ENCODE results near the gene HGFAC.

HGFAC gene

DNA sequence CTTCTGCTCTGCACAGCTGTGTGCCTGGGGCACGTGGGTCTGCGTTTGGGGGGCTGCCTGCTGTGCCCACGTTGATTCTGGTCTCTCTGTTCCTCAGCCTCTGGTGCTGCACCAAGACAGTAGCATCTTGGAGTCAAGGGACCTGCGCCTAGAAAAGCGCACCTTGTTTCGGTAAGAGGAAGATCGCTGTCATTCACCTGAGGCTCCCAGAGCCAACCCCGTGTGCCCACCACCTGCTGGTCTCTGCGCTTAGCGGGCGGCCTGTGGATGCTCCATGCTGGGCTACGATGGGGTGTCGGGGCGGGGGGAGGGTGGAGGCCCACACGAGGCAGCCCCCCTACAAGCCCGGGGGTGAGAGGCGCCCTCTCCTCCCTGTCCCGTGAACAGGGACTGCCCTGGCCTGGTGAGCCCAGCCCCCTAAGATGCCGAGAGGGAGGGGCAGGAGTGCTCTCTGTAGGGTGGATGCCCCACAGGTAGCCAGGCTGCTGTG, 18.9 kb upstream of the HGFAC start:
- DNase-seq, result no peak
- in situ Hi-C loops (cut with MboI; ENCODE audit: low pct_unique_long_range_greater_than_20kb, low sequenced_read_pairs), result no loop called here

DNA sequence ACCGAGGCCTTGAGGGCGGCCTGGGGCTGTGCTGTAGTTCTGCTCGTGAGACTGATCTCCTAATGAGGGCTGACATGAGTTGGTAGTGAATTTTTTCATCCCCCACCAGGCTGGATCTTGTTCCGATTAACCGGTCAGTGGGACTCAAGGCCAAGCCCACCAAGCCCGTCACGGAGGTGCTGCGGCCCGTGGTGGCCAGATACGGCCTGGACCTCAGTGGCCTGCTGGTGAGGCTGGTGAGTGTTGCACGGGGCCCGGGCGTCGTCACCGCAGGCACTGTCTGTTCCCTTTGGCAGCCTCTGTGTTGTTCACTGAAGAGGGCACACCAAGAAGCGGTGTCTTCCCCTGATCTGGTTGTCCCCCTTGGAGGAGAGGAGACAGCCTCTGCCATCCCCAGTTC, 18.4 kb upstream of the HGFAC start:
- no peak for DNase-seq
- in situ Hi-C loops (cut with MboI; ENCODE audit: low pct_unique_long_range_greater_than_20kb, low sequenced_read_pairs), result no loop called here

DNA sequence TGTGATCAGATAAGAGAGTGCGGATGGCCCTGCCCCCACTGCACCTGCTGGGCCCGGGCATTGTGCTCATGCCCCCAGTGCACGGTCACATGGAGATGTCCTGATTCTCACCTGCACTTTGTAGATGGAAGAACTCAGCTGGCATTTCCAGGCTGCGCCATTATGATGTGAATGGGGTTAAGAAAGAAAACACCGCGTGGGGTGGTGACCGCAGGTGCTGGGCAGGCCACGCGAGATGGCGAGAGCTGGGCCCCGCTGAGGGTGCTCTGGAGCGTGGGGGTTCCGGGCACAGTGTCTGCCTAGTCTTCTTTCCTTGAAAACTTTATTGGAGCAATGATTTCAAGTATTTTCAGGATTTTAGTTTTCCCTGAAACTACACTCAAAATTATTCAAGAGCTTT, 17.8 kb upstream of the HGFAC start:
- no peak for DNase-seq
- in situ Hi-C loops (cut with MboI; ENCODE audit: low pct_unique_long_range_greater_than_20kb, low sequenced_read_pairs), result no loop called here

DNA sequence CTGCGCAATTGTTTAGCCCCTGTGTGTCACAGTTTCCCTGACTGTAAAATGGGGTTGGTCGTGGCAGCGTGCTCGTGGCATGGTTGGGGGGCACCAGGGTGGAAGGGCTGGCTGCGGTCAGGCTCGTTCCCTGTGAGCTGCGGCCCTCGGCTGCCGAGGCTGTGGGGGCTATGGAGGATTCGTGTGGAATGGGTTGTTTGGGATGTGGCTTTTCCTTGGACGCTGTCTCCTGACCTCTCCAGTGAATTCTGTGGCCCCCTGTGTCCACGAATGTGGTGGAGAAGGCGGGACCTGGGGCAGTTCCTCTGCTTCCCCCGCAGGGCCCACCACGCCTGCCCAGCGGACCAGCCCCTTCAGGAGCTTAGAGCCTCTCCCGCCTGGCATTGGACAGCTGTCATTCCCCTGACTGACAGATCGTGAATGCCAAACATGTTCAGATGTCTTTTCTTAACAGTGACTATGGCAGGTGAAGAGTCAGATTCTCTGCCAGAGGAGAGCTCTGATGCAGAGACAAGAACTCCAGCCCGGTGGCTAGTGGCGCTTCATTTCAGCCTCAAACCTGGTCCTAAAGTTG, 17.2 kb upstream of the HGFAC start:
- DNase-seq, result no peak
- in situ Hi-C loops (cut with MboI; ENCODE audit: low pct_unique_long_range_greater_than_20kb, low sequenced_read_pairs), result no loop called here

DNA sequence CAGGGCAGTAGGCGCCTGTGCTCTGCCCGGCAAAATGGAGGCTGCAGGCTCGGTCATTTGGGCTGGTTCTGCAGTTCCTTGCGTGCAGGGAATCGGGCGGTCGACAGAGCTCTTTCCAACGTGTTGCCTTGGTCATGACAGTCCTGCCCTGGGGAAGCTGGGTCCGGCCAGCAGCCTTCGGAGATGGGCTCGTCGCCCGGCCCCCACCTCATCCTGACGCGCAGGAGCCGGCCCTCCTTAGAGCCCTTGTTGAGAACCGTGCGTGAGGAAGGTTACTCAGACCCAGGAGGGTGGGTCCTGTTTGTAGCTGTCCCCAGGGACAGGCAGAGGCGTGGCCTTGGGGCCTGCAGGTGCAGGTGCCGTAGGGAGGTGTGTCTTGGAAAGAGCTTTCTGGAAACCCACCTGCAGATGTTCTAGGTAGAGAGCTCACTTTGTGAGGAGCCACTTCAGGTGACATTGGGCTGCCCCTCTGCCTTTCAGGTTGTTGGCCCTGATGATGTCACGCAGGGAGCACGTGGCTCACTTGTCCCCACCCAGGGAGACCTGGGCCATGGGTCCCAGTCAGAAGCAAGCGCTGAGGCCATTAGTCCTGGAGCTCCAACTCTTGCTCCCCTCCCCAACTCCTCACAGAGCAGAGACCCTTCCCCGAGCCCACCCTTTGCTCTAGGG, 15.2 kb upstream of the HGFAC start:
- in situ Hi-C loops (cut with MboI; ENCODE audit: low pct_unique_long_range_greater_than_20kb, low sequenced_read_pairs), result no loop called here
- no peak for DNase-seq

DNA sequence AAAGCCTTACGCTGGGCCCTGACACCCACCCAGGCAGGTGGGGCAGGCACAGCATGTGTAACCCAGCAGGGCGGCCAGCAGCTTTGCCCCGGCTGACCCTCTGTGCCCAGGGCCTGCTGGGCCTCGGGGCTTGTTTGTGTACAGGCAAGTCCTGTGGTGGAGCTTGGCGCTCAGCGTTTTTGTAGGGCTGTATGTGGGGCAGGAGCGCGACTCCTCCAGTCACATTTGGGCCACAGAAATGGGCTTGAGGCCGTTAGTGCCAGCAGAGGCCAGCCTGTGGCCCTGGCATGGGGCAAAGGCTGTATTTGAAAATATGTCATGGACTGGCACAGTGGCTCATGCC, 14.7 kb upstream of the HGFAC start:
- no peak for DNase-seq
- in situ Hi-C loops (cut with MboI; ENCODE audit: low pct_unique_long_range_greater_than_20kb, low sequenced_read_pairs), result no loop called here

DNA sequence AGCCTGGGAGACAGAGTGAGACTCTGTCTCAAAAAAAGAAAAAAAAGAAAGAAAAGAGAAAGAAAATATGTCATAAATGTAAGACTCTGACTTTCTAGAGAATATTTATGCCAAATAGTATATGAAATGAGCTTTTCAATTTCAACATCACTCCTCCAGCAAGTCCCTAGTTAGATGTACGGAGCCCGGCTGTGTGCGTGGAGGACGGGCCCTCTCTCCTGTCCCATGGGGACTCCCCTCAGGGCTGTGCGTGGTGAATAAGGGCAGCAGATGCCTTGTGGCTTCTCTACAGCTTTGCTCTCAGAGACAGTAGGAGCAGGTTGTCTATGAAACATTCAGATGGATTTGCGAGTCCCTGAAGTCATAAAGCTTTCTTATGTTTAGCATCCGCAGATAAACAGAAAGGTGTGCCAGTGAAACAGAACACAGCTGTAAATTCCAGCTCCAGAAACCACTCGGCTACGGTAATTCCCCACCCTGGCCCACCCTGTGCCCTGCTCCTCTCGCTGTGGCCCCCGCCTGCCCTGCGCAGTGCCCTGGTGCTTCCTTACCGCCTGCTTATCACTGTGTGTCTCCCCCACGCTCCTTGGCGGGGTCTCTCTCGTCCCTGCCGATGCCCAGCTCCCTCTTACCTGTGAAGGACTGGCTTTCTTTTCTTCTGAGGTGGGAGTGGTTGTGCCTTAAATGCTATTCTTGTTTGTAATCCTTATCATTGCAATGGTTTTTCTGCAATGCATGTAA, 13.9 kb upstream of the HGFAC start:
- in situ Hi-C loops (cut with MboI; ENCODE audit: low pct_unique_long_range_greater_than_20kb, low sequenced_read_pairs), result no loop called here
- no peak for DNase-seq

DNA sequence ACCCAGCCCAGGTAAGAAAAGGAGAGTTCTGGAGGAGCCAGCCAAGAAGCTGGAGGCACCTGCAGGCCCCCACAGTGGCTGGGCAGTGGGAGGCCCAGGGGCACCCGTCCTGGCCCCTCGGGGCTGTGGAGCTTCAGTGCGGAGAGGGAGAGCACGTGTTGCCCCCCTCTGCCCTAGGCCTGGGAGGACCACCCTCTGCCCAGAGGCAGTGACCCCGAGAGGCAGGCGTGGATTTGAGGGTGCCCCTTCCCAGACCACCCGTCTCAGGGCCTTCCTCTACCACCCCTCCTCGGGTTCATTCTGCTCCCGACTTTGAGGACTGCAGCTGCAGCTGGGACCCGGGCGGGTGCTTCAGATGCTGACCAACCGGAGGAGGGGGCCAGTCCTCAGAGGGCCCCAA, 12.1 kb upstream of the HGFAC start:
- in situ Hi-C loops (cut with MboI; ENCODE audit: low pct_unique_long_range_greater_than_20kb, low sequenced_read_pairs), result loop anchor here (10.0 kb wide), 1 partner anchor 85 kb away; no protein-coding TSS in a partner anchor

DNA sequence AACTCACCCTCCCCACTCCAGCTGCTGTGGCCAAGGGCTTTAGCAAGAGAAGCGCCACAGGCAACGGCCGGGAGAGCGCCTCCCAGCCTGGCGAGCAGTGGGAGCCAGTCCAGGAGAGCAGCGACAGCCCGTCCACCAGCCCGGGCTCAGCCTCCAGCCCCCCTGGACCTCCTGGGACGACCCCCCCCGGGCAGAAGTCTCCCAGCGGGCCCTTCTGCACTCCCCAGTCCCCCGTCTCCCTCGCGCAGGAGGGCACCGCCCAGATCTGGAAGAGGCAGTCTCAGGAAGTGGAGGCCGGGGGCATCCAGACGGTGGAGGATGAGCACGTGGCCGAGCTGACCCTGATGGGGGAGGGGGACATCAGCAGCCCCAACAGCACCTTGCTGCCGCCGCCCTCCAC, 11.2 kb upstream of the HGFAC start:
- in situ Hi-C loops (cut with MboI; ENCODE audit: low pct_unique_long_range_greater_than_20kb, low sequenced_read_pairs), result loop anchor here (10.0 kb wide), 1 partner anchor 86 kb away; no protein-coding TSS in a partner anchor
- no peak for DNase-seq

More for the DNA sequence above, 12.1 kb upstream of the HGFAC start:
- DNase-seq, result no peak

DNA sequence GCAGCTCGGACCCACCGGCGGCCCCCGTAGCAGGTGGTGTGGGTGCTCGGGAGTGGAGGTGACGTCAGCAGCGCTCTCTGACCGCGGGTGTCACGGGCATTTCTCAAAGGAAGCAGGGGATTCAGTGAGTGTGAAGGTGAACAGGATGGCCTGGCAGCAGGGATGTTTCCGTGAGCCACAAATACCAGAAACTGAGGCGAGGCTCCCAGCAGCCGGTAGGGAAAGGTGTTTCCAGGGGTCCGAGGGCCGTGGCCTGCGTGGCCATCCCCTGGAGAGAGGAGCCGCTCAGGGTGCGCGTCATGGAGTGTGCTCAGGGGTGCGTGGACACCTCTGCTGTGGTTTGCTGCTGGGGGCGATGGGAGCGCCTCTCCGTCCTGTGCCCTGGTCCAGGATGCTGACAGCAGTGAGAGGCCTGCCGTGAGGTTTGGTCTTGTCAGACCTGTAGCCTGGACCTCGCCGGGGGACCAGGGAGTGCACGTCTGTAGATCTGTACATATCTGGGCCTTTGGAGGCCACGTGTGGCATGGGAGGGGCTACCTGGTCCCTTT, 10.2 kb upstream of the HGFAC start:
- no peak for DNase-seq
- in situ Hi-C loops (cut with MboI; ENCODE audit: low pct_unique_long_range_greater_than_20kb, low sequenced_read_pairs), result loop anchor here (10.0 kb wide), 1 partner anchor 87 kb away; no protein-coding TSS in a partner anchor

DNA sequence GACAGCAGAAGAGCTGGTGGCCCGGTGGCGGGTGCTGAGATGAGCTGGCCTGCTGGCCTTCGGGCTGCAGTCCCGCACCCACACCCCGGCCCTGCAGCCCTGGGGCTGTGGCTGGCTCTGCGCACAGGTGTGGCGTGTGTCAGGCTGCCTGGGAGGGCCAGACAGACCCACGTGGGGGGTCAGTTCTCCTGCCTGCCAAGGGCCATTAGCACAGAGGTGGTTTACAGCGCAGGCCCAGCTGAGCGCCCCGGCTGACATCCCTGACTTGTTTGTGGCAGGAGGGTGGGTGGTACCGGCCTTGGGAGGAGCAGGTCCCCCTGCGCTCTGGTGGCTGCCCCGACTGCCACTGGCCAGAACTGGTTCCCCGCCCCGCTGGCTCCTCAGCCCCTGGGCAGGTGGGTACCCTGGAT, 9.4 kb upstream of the HGFAC start:
- in situ Hi-C loops (cut with MboI; ENCODE audit: low pct_unique_long_range_greater_than_20kb, low sequenced_read_pairs), result loop anchor here (10.0 kb wide), 1 partner anchor 88 kb away; no protein-coding TSS in a partner anchor
- DNase-seq, result no peak

DNA sequence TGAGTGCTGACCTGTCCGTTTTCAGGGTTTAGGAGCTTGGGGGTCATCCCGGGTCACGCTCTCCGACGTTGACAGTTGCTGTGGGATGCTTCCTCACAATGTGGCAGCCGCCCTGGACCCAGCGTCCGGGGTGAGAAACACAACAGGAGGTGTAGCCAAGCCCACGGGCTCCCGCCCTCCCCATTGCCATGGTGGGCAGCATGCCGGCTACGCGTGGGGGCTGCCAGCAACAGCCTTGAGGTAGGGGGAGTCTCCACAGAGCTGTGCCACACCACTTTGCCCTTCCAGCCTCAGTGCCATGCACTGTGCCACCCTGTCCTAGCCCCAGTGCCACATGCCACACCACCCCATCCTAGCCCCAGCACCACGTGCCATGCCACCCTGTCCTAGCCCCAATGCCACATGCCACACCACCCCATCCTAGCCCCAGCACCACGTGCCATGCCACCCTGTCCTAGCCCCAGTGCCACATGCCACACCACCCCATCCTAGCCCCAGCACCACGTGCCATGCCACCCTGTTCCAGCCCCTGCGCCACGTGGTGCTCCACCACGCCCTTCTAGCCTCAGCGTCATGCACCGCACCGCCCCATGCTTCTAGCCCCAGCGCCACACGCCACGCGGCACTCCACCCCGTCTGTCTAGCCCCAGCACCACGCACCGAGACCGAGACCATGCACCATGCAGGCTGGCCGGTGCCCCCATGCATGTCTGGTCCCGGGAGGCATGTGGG, 8.5 kb upstream of the HGFAC start:
- in situ Hi-C loops (cut with MboI; ENCODE audit: low pct_unique_long_range_greater_than_20kb, low sequenced_read_pairs), result loop anchor here (10.0 kb wide), 1 partner anchor 89 kb away; no protein-coding TSS in a partner anchor

DNA sequence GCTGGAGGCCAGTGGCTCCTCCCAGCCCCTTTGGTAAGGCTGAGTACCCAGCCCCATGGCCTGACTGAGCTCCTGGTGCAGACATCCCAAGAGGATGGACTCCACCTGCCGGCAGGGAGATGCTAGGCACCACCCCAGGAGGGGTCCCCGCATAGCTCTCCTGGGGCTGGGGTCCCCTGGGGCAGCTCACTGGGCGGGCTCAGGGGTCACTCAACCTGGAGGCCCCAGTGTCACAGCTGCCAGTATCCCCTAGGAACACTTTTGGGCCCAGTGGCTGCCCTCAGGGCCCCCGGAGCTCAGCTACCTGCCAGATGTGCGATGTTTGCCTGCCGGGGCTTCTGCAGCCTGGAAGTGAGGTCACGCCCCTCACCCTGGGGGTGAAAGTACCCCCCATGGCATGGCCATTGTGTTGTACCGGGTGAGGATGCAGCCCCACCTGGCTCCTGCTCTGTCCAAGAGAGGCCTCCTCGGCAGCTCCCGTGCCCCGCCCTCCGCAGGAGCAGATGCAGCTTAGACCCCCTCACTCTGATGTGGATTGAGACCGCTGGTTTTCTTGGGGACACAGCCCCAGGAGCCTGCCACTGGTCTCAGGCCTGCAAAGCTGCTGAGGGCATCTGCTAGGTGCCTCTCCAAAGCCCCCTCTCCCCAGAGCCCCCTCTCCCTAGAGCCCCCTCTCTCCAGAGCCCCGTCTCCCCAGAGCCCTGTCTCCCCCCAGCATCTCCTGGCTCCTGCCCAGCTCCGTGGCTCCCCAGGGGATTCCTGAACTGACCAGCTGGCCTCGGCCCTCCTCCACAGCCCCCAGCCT, 6.7 kb upstream of the HGFAC start:
- in situ Hi-C loops (cut with MboI; ENCODE audit: low pct_unique_long_range_greater_than_20kb, low sequenced_read_pairs), result loop anchor here (10.0 kb wide), 1 partner anchor 90 kb away; no protein-coding TSS in a partner anchor
- no peak for DNase-seq

More for the DNA sequence above, 8.5 kb upstream of the HGFAC start:
- DNase-seq, result no peak

DNA sequence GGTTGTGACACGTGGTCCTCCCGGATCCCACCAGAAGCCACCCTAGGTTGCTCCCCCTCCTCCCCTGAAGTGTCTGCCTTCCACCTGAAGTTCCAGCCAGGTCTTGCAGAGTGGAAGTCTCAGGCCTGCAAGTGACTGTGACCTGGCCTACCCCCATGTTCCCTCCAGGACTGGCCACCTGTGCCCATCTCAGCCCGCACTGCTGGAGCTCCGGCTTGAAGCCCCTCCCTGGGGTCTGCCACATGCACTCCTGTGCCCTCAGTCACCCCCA, 6.1 kb upstream of the HGFAC start:
- DNase-seq, result no peak
- in situ Hi-C loops (cut with MboI; ENCODE audit: low pct_unique_long_range_greater_than_20kb, low sequenced_read_pairs), result loop anchor here (10.0 kb wide), 1 partner anchor 91 kb away; no protein-coding TSS in a partner anchor

DNA sequence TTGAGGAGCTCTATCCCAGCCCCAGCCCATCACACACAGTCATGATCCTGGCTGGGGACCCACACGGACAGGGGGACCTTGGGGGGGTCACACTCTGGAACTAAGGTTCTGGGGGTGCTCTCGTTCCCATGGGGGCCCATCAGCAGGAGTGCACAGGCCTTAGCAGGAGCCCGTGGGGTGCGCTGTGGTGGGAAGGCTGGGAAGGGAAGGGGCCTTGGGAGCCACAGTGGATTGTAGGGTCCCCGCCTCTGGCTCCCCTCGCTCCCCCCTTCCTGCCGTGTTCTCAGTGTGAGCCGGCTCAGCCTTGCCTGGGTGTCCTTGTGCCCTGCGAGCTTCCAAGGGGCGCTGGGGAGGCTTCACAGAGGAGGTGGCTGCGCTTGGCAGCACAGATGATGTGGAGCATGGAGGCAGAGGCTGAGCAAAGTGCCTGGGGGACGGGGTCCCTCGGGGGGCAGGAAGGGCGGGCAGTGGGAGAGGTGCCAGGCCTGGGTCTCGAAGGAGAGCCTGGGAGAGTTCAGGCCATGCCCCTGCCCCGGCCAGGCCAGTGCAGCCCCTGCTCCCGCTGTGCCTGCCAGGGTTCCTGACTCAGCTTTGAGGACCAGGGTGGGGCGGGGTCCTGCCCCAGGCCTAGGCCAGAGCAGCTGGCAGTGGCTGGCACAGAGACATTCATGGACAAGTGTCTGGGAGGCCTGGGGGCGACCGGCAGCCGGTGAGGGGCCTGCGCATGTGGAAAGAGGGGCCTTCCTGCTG, 5.5 kb upstream of the HGFAC start:
- no peak for DNase-seq
- in situ Hi-C loops (cut with MboI; ENCODE audit: low pct_unique_long_range_greater_than_20kb, low sequenced_read_pairs), result loop anchor here (10.0 kb wide), 1 partner anchor 91 kb away; no protein-coding TSS in a partner anchor

DNA sequence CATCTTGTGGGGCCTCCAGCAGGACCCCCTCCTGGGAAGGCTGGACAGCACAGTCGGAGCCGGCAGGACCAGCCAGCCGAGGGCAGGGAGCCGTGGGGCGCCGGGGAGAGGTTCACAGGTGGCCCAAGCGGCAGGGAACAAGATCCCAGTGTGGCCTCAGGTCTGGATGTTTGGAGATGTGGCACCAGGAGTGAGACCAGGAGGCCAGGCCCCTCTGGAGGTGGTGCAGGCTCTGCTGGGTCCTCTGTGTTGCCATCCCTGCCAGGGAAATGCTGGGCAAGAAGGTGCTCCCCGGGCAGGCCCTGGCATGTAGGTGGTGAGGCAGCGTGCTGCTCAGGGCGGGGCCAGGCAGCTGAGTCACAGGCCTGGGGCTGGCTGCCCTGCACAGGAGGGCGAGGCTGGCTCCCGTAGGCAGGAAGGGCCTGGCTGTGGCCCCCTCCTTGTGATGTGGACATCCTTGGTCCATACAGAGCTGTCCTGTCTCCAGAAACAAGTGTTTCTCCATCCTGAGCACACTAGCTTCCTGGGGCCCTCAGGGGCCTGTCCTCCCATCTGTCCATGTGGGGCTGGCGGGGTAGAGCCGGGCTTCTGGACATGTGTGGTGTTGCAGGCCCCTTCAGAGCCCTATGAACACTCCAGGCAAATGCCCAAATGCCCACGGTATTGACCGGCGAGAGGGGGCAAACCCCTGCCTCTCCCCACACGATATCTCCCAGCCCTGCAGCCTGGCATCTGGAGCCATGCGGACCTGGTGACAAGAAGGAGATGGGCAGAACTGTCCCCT, 4.8 kb upstream of the HGFAC start:
- in situ Hi-C loops (cut with MboI; ENCODE audit: low pct_unique_long_range_greater_than_20kb, low sequenced_read_pairs), result loop anchor here (10.0 kb wide), 1 partner anchor 92 kb away; no protein-coding TSS in a partner anchor
- DNase-seq, result no peak

DNA sequence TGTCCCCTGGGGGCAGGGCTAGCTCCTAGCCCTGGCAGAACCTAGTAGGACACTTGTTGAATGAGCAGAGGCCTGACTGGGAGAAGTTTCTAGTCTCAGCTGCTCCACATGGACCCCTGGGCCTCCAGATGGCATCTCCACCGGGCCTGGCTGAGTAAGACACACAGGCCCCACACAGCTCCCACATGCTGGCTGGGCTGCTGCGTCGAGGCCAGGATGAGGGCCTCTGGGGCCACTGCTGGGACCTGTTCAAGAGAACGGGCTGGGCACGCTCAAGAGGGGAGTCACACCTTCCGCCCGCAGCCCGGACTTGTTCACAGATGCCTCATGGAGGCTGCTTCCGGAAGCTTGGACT, 4.2 kb upstream of the HGFAC start:
- DNase-seq, result no peak
- in situ Hi-C loops (cut with MboI; ENCODE audit: low pct_unique_long_range_greater_than_20kb, low sequenced_read_pairs), result loop anchor here (10.0 kb wide), 1 partner anchor 93 kb away; no protein-coding TSS in a partner anchor
